Neutrophil (primary cell): Measurements from ENCODE around the gene TMSB4X.
A peak's percentile ranks its signal among the peaks of the same experiment; 100 is the strongest.

Experiments used
- H3K27ac ChIP-seq: fragments of 200-600 bp; sonication (generic); 2 replicates; pipeline ENCODE4 v1.5.1; 2016; ENCODE audit warnings: mild to moderate bottlenecking, moderate library complexity
- H3K27me3 ChIP-seq: fragments of 200-600 bp; sonication (generic); 2 replicates; pipeline ENCODE4 v1.6.0; 2016; ENCODE audit warnings: mild to moderate bottlenecking
- H3K36me3 ChIP-seq: fragments of 200-600 bp; sonication (generic); 2 replicates; pipeline ENCODE4 v1.5.1; 2017
- H3K4me1 ChIP-seq, 2 experiments: fragments of 200-600 bp in 1 of 2; sonication (generic) in 1 of 2; 1 replicate in 1 of 2; 2 replicates in 1 of 2; pipeline versions ENCODE4 v1.5.1 to v1.6.1; 2013 to 2016; ENCODE audit warnings: low read depth in 1 of 2, low read length in 1 of 2, mild to moderate bottlenecking in 1 of 2, moderate library complexity in 1 of 2; ENCODE audit not compliant: control insufficient read depth in 1 of 2, insufficient read depth in 1 of 2
- H3K4me3 ChIP-seq, 2 experiments: fragments of 200-600 bp in 1 of 2; sonication (generic) in 1 of 2; 1 replicate in 1 of 2; 2 replicates in 1 of 2; pipeline ENCODE4 v1.5.1; 2013 to 2016; ENCODE audit warnings: low read depth in 1 of 2, low read length in 1 of 2, mild to moderate bottlenecking in 1 of 2, moderate library complexity in 1 of 2
- H3K9me3 ChIP-seq: fragments of 200-600 bp; sonication (generic); 2 replicates; pipeline ENCODE4 v1.5.1; 2016
- CTCF ChIP-seq: fragments of 200-600 bp; sonication (generic); IDR thresholded peaks from 2 replicates; pipeline ENCODE4 v1.5.1; 2016; ENCODE audit warnings: antibody characterized with exemption

The TMSB4X gene

GRCh38 chrX:12997906-12998687 lies 23.2 kb downstream of the TMSB4X start:
- Histone ChIP-seq H3K9me3 (no peaks in the 10 kb centered on the region), H3K27ac (no peak overlapping the region), H3K27me3 (no peaks in the 10 kb centered on the region), H3K36me3 (no peaks in the 10 kb centered on the region), H3K4me3 (no peak overlapping the region), H3K4me1 (peaks cover 36 to 37% of the 10 kb centered on the region in 2 experiments)
- no peak for TF ChIP-seq CTCF

GRCh38 chrX:12999422-12999821 lies 24.5 kb downstream of the TMSB4X start:
- no peak for TF ChIP-seq CTCF
- Histone ChIP-seq H3K9me3 (no peaks in the 10 kb centered on the region), H3K27ac (peak overlapping the region; percentile 73), H3K27me3 (no peaks in the 10 kb centered on the region), H3K4me1 (peaks cover 36 to 37% of the 10 kb centered on the region in 2 experiments), H3K4me3 (no peak overlapping the region), H3K36me3 (no peaks in the 10 kb centered on the region)

- H3K36me3 ChIP-seq = no peaks in the 10 kb centered on the region
- no peaks in the 10 kb centered on the region for H3K9me3 ChIP-seq
- peak overlapping the region; percentile 73 for H3K27ac ChIP-seq
- no peaks in the 10 kb centered on the region for H3K27me3 ChIP-seq
- H3K4me1 ChIP-seq = peaks cover 36 to 37% of the 10 kb centered on the region in 2 experiments
- no peak for TF ChIP-seq CTCF
- H3K4me3 ChIP-seq = no peak overlapping the region
Observed at GRCh38 chrX:13000301-13000811, 25.4 kb downstream of the TMSB4X start.

GRCh38 chrX:13001097-13001496 lies 26.2 kb downstream of the TMSB4X start:
- Histone ChIP-seq H3K36me3 (no peaks in the 10 kb centered on the region), H3K4me3 (no peak overlapping the region), H3K4me1 (peaks cover 36 to 37% of the 10 kb centered on the region in 2 experiments), H3K27me3 (no peaks in the 10 kb centered on the region), H3K27ac (peak overlapping the region; percentile 73), H3K9me3 (no peaks in the 10 kb centered on the region)
- no peak for TF ChIP-seq CTCF

GRCh38 chrX:13001961-13002671 lies 27.2 kb downstream of the TMSB4X start:
- H3K27me3 ChIP-seq = no peaks in the 10 kb centered on the region
- peak overlapping the region; percentile 33 for H3K27ac ChIP-seq
- no peak overlapping the region for H3K4me3 ChIP-seq
- peaks cover 36 to 37% of the 10 kb centered on the region in 2 experiments for H3K4me1 ChIP-seq
- no peaks in the 10 kb centered on the region for H3K36me3 ChIP-seq
- no peaks in the 10 kb centered on the region for H3K9me3 ChIP-seq
- no peak for TF ChIP-seq CTCF
